ENCODE measurements around the gene SMPD3. TPM values are rescaled to one million over a fixed set of nuclear protein-coding genes. Genes with fewer than 3 reads are reported as not detected.

Gene SMPD3
- polyA plus RNA-seq, 2 of the 4 experiments (the other 2 are of a cell fraction) = 0.04 to 0.13 TPM

GRCh38 chr16:68408428-68408827, 39.9 kb downstream of the SMPD3 start:
- Histone ChIP-seq H3K27ac (no peak overlapping the region), H3K4me3 (no peak overlapping the region), H3K4me2 (no peak overlapping the region), H3K4me1 (0 out of 3 replicates have a peak, but pooled peaks cover 5% of the 10 kb centered on the region), H3K9me3 (no peaks in the 10 kb centered on the region)
- CTCF ChIA-PET = interaction anchor here (1.4 to 3.7 kb wide), 4 partner anchors 12 to 112 kb away, joined by 3 to 16 read pairs (median 4); no protein-coding TSS in a partner anchor
- no peak; a peak in 2 of 6 replicates for ATAC-seq
- TF ChIP-seq BHLHE40 (IDR thresholded peaks at IDR 0.05; ENCODE audit: low read depth, low read length) (no peak), HOXA7 (CRISPR knock-in tag; IDR thresholded peaks at IDR 0.05) (no peak), KDM1A (IDR thresholded peaks at IDR 0.05; ENCODE audit: low read depth) (no peak), ZNF302 (CRISPR knock-in tag; IDR thresholded peaks at IDR 0.05) (no peak), POLR2AphosphoS2 (conservative IDR thresholded peaks at IDR 0.05; ENCODE audit: low read length) (no peak), FOSB (CRISPR knock-in tag; IDR thresholded peaks at IDR 0.05) (no peak), EP300 (IDR thresholded peaks at IDR 0.05) (no peak), JUNB (IDR thresholded peaks at IDR 0.05) (no peak), CHD4 (IDR thresholded peaks at IDR 0.05; ENCODE audit: borderline replicate concordance) (no peak), SREBF2 (IDR thresholded peaks at IDR 0.05) (no peak), ZC3H11A (IDR thresholded peaks at IDR 0.05) (no peak), MYC (IDR thresholded peaks at IDR 0.05; ENCODE audit: borderline replicate concordance, low read length) (no peak), HOXB13 (CRISPR knock-in tag; IDR thresholded peaks at IDR 0.05; ENCODE audit: low read depth) (no peak), HDAC2 (IDR thresholded peaks at IDR 0.05) (no peak), TFCP2L1 (CRISPR knock-in tag; IDR thresholded peaks at IDR 0.05) (no peak), CEBPB (IDR thresholded peaks at IDR 0.05) (no peak), CHD2 (IDR thresholded peaks at IDR 0.05; ENCODE audit: low read length, partially characterized antibody) (no peak)
- TF ChIP-seq, protein P1, sequence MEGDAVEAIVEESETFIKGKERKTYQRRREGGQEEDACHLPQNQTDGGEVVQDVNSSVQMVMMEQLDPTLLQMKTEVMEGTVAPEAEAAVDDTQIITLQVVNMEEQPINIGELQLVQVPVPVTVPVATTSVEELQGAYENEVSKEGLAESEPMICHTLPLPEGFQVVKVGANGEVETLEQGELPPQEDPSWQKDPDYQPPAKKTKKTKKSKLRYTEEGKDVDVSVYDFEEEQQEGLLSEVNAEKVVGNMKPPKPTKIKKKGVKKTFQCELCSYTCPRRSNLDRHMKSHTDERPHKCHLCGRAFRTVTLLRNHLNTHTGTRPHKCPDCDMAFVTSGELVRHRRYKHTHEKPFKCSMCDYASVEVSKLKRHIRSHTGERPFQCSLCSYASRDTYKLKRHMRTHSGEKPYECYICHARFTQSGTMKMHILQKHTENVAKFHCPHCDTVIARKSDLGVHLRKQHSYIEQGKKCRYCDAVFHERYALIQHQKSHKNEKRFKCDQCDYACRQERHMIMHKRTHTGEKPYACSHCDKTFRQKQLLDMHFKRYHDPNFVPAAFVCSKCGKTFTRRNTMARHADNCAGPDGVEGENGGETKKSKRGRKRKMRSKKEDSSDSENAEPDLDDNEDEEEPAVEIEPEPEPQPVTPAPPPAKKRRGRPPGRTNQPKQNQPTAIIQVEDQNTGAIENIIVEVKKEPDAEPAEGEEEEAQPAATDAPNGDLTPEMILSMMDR (IDR thresholded peaks at IDR 0.05) = no peak
- TF ChIP-seq, protein P2, sequence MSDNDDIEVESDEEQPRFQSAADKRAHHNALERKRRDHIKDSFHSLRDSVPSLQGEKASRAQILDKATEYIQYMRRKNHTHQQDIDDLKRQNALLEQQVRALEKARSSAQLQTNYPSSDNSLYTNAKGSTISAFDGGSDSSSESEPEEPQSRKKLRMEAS (IDR thresholded peaks at IDR 0.05) = no peak
- TF ChIP-seq, protein P3, sequence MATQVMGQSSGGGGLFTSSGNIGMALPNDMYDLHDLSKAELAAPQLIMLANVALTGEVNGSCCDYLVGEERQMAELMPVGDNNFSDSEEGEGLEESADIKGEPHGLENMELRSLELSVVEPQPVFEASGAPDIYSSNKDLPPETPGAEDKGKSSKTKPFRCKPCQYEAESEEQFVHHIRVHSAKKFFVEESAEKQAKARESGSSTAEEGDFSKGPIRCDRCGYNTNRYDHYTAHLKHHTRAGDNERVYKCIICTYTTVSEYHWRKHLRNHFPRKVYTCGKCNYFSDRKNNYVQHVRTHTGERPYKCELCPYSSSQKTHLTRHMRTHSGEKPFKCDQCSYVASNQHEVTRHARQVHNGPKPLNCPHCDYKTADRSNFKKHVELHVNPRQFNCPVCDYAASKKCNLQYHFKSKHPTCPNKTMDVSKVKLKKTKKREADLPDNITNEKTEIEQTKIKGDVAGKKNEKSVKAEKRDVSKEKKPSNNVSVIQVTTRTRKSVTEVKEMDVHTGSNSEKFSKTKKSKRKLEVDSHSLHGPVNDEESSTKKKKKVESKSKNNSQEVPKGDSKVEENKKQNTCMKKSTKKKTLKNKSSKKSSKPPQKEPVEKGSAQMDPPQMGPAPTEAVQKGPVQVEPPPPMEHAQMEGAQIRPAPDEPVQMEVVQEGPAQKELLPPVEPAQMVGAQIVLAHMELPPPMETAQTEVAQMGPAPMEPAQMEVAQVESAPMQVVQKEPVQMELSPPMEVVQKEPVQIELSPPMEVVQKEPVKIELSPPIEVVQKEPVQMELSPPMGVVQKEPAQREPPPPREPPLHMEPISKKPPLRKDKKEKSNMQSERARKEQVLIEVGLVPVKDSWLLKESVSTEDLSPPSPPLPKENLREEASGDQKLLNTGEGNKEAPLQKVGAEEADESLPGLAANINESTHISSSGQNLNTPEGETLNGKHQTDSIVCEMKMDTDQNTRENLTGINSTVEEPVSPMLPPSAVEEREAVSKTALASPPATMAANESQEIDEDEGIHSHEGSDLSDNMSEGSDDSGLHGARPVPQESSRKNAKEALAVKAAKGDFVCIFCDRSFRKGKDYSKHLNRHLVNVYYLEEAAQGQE (IDR thresholded peaks at IDR 0.05) = no peak
- no peak for DNase-seq (ENCODE audit: low read depth in 1 of 2, low spot score in 1 of 2)
- 46% methylated on average over 1 of the region's 1 CpG for WGBS (ENCODE audit: missing lambda C conversion rate)
- POLR2A ChIA-PET = no interaction called here
- no peak for FAIRE-seq

GRCh38 chr16:68406458-68407152, 41.7 kb downstream of the SMPD3 start:
- DNase-seq (ENCODE audit: low read depth in 1 of 2, low spot score in 1 of 2) (no peak), ATAC-seq (peak in 1 of 2 experiments; percentile 39; a peak in 2 of 6 replicates), FAIRE-seq (no peak)
- Histone ChIP-seq H3K4me2 (0 out of 3 replicates have a peak overlapping the region, but pooled peaks have one; percentile 28), H3K4me1 (0 out of 3 replicates have a peak, but pooled peaks cover 5% of the 10 kb centered on the region), H3K9me3 (no peaks in the 10 kb centered on the region), H3K4me3 (no peak overlapping the region), H3K27ac (no peak overlapping the region)
- WGBS (ENCODE audit: missing lambda C conversion rate) = 46% methylated on average over 17 of the region's 17 CpGs
- peak; percentile 36 for TF ChIP-seq MAFK (IDR thresholded peaks at IDR 0.05; ENCODE audit: partially characterized antibody)
- no peak for TF ChIP-seq POLR2A (IDR thresholded peaks at IDR 0.05; ENCODE audit: low read length)
- ChIA-PET POLR2A (no interaction called here), CTCF (interaction anchor here (2.2 to 3.7 kb wide), 2 partner anchors 10 to 11 kb away, joined by 8 to 16 read pairs; no protein-coding TSS in a partner anchor)
